Measurements from ENCODE around the gene SH3PXD2A. TPM values are rescaled to one million over a fixed set of nuclear protein-coding genes. Genes with fewer than 3 reads are reported as not detected.
A peak's percentile ranks its signal among the peaks of the same experiment; 100 is the strongest.

Gene SH3PXD2A
- total and polyA plus RNA-seq, 2 experiments from 2014 or later = 1.8 to 5.0 TPM

GRCh38 chr10:103651783-103652476 lies 203.4 kb downstream of the SH3PXD2A start:
- Mint-ChIP-seq H3K27me3 (ENCODE audit: insufficient read depth, low read depth, poor library complexity) (peaks cover 19% of the 10 kb centered on the region), H3K36me3 (ENCODE audit: low read depth) (peaks cover 7% of the 10 kb centered on the region), H3K27ac (peak overlapping the region; percentile 27; the same call in 1 of the 2 replicates), H3K4me1 (peaks cover 62% of the 10 kb centered on the region), H3K9me3 (no peaks in the 10 kb centered on the region), H3K4me3 (no peak overlapping the region)
- H3F3A ChIP-seq (replicated peaks; ENCODE audit: low read depth) = no peaks in the 10 kb centered on the region
- no peak overlapping the region for H3K4me3 ChIP-seq
- no peak overlapping the region for H3K27ac ChIP-seq (ENCODE audit: low read depth)
- no peak for DNase-seq (ENCODE audit: low spot score)
- H3K4me2 ChIP-seq = no peak overlapping the region
- no peaks in the 10 kb centered on the region for H3K9me2 ChIP-seq (ENCODE audit: insufficient read depth)
- ATAC-seq = no peak
- no peaks in the 10 kb centered on the region for H3K36me3 ChIP-seq (ENCODE audit: insufficient read depth)
- no peaks in the 10 kb centered on the region for H4K20me1 ChIP-seq (replicated peaks; ENCODE audit: insufficient read depth)
- no peaks in the 10 kb centered on the region for H3K27me3 ChIP-seq (ENCODE audit: insufficient read depth)
- no peak overlapping the region for H2AFZ ChIP-seq
- peaks cover 20% of the 10 kb centered on the region; the same call in 1 of the 2 replicates for H3K4me1 ChIP-seq (ENCODE audit: insufficient read depth)
- TF ChIP-seq NANOG (IDR thresholded peaks at IDR 0.05; ENCODE audit: borderline replicate concordance) (no peak), CREB1 (CRISPR knock-in tag; IDR thresholded peaks at IDR 0.05; ENCODE audit: low read depth) (no peak), CTCF (conservative IDR thresholded peaks at IDR 0.05; ENCODE audit: low read depth in 2 of 2) (no peak), ETS1 (IDR thresholded peaks at IDR 0.05) (no peak), ZNF331 (CRISPR knock-in tag; IDR thresholded peaks at IDR 0.05; ENCODE audit: low read depth) (no peak), STAT1 (IDR thresholded peaks at IDR 0.05; ENCODE audit: unreplicated experiment) (no peak), REST (IDR thresholded peaks at IDR 0.05; ENCODE audit: unreplicated experiment) (no peak), POLR2AphosphoS5 (IDR thresholded peaks at IDR 0.05; ENCODE audit: low read depth) (no peak), ZNF114 (CRISPR knock-in tag; IDR thresholded peaks at IDR 0.05) (no peak)
- no peaks in the 10 kb centered on the region for H3K79me2 ChIP-seq (replicated peaks; ENCODE audit: insufficient read depth)
